HG03520 (cell line): Measurements from ENCODE around the gene TNFAIP8.

Experiments
- ATAC-seq: cut with Tn5 transposase; IDR thresholded peaks from one replicate; pipeline ENCODE4 v1.9.1; 2021; ENCODE audit warnings: mild to moderate bottlenecking, moderate library complexity; ENCODE audit not compliant: unreplicated experiment

The TNFAIP8 gene

GRCh38 chr5:119355685-119356611 is at the start of gene TNFAIP8:
Gene TNFAIP8 (plus strand): TSS chr5:119356019. CDS start chr5:119356091, 72 bp downstream.
- ATAC-seq, result peak; percentile 48

- ATAC-seq, result no peak
Measured at GRCh38 chr5:119307170-119307569, 48.6 kb upstream of the TNFAIP8 start.

- peak; percentile 1 for ATAC-seq
Measured at GRCh38 chr5:119309326-119309725, 46.5 kb upstream of the TNFAIP8 start.

GRCh38 chr5:119311688-119312087 is 44.1 kb upstream of the TNFAIP8 start:
- no peak for ATAC-seq

- ATAC-seq, result no peak
Measured at GRCh38 chr5:119312403-119312802, 43.4 kb upstream of the TNFAIP8 start.

- ATAC-seq, result no peak
Measured at GRCh38 chr5:119313197-119313596, 42.6 kb upstream of the TNFAIP8 start.

- ATAC-seq, result no peak
Measured at GRCh38 chr5:119313658-119314605, 41.9 kb upstream of the TNFAIP8 start.

- peak; percentile 73 for ATAC-seq
Measured at GRCh38 chr5:119315516-119315949, 40.3 kb upstream of the TNFAIP8 start.

GRCh38 chr5:119316086-119316485 is 39.7 kb upstream of the TNFAIP8 start:
- ATAC-seq, result no peak

GRCh38 chr5:119316906-119317305 is 38.9 kb upstream of the TNFAIP8 start:
- ATAC-seq, result no peak

GRCh38 chr5:119318256-119318894 is 37.4 kb upstream of the TNFAIP8 start:
- ATAC-seq, result peak; percentile 29

- ATAC-seq, result no peak
Measured at GRCh38 chr5:119319401-119319800, 36.4 kb upstream of the TNFAIP8 start.

GRCh38 chr5:119319890-119320289 is 35.9 kb upstream of the TNFAIP8 start:
- ATAC-seq, result no peak

- no peak for ATAC-seq
Measured at GRCh38 chr5:119321569-119322311, 34.1 kb upstream of the TNFAIP8 start.

- ATAC-seq, result no peak
Measured at GRCh38 chr5:119322312-119322947, 33.4 kb upstream of the TNFAIP8 start.

- ATAC-seq, result peak; percentile 42
Measured at GRCh38 chr5:119322948-119323537, 32.8 kb upstream of the TNFAIP8 start.

- no peak for ATAC-seq
Measured at GRCh38 chr5:119323601-119324000, 32.2 kb upstream of the TNFAIP8 start.

GRCh38 chr5:119324842-119325241 is 31.0 kb upstream of the TNFAIP8 start:
- no peak for ATAC-seq

- ATAC-seq, result no peak
Measured at GRCh38 chr5:119327018-119327417, 28.8 kb upstream of the TNFAIP8 start.
